Raji (cell line): ENCODE results near the gene MYO7A.

Experiments used
- POLR2A ChIP-seq: IDR thresholded peaks from 2 replicates; pipeline ENCODE4 v1.6.1; 2011; ENCODE audit warnings: low read depth, low read length, control low read depth; ENCODE audit not compliant: insufficient read depth

MYO7A gene

DNA sequence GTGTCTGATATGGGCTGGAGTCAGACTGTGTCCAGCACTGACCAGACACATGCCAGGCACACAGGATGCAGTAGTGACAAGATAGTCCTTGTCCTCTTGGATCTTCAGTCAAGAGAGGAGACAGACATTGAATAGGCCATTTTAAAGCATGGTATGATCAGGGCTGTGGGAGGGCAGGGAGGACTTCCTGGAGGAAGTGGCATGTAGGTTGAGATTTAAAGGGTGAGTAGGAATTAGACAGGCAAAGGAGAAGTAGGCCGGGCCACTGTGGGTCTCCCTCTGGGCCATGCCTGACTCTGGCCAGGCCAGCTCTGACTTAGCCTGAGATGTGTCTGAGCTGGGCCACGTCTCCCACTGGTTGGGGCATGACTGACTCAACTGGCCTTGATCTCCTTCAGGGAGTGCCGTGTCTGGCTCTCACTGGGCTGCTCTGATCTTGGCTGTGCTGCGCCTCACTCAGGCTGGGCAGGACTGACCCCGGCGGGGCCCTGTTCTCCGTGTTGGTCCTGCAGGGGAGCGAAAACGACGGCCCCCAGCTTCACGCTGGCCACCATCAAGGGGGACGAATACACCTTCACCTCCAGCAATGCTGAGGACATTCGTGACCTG is 71.2 kb downstream of the MYO7A start:
- no peak for TF ChIP-seq POLR2A

GRCh38 chr11:77200351-77201268 is 72.6 kb downstream of the MYO7A start:
- TF ChIP-seq POLR2A, result no peak

- no peak for TF ChIP-seq POLR2A
Measured at GRCh38 chr11:77201370-77201769, 73.3 kb downstream of the MYO7A start.

DNA sequence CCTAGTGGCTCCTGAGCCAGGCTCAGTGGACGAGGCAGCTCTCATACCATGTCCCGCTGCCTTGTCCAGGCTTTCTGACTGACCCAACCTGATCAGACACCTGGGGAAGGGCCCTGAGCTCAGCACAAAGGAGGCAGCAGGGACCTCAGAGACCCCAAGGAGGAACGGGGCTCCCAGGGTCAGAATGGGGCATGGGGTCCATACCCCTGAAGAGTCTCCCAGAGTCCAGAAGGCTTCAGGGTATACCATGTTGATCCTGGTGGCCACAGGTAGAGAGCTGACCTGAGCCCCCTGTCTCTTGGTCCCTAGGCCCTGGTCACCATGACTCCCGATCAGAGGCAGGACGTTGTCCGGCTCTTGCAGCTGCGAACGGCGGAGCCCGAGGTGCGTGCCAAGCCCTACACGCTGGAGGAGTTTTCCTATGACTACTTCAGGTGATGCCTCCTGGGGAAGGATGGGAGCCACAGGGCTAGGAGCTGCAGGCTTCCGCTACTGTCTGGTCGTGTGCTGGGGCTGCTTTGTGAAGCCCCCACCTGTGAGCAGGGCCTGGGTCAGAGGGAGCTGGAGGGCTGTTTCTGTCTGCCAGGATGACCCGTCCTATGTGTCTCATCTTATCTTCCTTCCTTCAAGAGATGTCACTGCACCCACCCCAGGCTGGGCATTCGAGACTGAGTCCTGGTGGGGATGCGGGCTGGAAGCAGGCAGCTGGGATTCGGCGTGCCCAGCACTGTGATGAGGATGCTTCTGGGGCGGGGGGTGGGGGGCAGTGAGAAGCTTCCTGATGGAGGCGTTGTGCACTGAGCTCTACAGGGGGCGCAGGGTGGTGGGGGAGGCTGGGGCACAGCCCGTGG is 74.2 kb downstream of the MYO7A start:
- TF ChIP-seq POLR2A, result no peak

GRCh38 chr11:77202941-77203900 is 75.2 kb downstream of the MYO7A start:
- TF ChIP-seq POLR2A, result no peak

- no peak for TF ChIP-seq POLR2A
Measured at GRCh38 chr11:77203901-77204753, 76.1 kb downstream of the MYO7A start.

DNA sequence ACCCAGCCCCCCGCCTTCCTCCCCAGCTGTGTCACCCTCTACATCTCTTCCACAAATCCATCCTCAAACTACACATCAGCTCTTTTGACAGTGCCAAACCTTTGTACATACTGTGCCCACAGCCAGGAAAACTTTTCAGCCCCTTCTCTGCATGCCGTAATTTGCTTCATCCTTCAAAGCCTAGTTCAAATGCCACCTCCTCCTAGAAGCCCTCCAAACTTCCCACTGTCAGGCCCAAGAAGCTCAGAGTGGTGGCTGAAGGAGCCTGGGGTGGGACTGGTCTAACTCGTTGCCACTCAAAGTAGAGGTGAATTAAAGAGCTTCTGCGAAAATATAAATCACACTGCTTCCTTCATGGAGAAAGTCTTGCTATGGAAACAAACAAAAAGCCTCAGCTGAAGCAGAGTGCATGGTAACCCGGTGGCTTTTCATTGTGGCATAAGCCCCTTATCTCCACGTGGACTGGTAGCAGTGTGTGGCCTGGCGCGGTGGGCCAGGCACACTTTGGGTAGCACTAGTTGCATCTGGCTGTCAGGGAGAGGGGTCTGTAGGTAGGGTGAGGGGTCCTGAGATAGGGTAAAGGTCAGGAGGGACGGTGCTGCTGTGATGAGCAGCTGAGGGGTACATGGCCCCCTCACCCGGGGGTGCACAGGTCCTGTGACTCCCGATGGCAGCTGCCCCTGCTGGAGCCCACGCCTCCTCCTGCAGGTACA is 76.9 kb downstream of the MYO7A start:
- no peak for TF ChIP-seq POLR2A

- TF ChIP-seq POLR2A, result no peak
Measured at GRCh38 chr11:77205467-77206263, 77.6 kb downstream of the MYO7A start.

GRCh38 chr11:77206264-77207018 is 78.4 kb downstream of the MYO7A start:
- TF ChIP-seq POLR2A, result no peak

- TF ChIP-seq POLR2A, result no peak
Measured at GRCh38 chr11:77207019-77207485, 79.0 kb downstream of the MYO7A start.

- no peak for TF ChIP-seq POLR2A
Measured at GRCh38 chr11:77207618-77208313, 79.7 kb downstream of the MYO7A start.
